M059J (cell line): ENCODE measurements around the gene SDHAF4. TPM values are rescaled to one million over a fixed set of nuclear protein-coding genes. Genes with fewer than 3 reads are reported as not detected.
"Not testable (repeated sequence)": the region's sequence is repeated elsewhere in the genome, so short reads cannot be mapped to it uniquely, and the experiment has no call there.

Source experiments
- DNase-seq: peaks from one replicate; pipeline ENCODE4 v3.0.0-alpha.2; 2012; ENCODE audit warnings: low read depth
- total RNA-seq: library from RNA; depleted of rRNA; stranded (reverse); fragments of >200 nt; shearing (Covaris generic); gene quantifications from 2 replicates; pipeline ENCODE4 v1.2.3, GENCODE V29; 2014; rRNA removed

SDHAF4 gene
- total RNA-seq, 1 experiment from 2014 or later: 12.5 TPM

- DNase-seq: no peak
Measured at GRCh38 chr6:70592391-70593117, 25.8 kb downstream of the SDHAF4 start.

- no peak for DNase-seq
Measured at GRCh38 chr6:70593118-70593486, 26.4 kb downstream of the SDHAF4 start.

- no peak for DNase-seq
Measured at GRCh38 chr6:70599187-70599586, 32.5 kb downstream of the SDHAF4 start.

GRCh38 chr6:70601014-70601413 is 34.3 kb downstream of the SDHAF4 start:
- DNase-seq: no peak

GRCh38 chr6:70604254-70604653 is 37.5 kb downstream of the SDHAF4 start:
- no peak for DNase-seq

GRCh38 chr6:70607371-70607770 is 40.6 kb downstream of the SDHAF4 start:
- DNase-seq: not testable (repeated sequence)

- DNase-seq: not testable (repeated sequence)
Measured at GRCh38 chr6:70609181-70609580, 42.5 kb downstream of the SDHAF4 start.

GRCh38 chr6:70616728-70617260 is 50.1 kb downstream of the SDHAF4 start:
- DNase-seq: peak; percentile 46

- no peak for DNase-seq
Measured at GRCh38 chr6:70620746-70621145, 54.0 kb downstream of the SDHAF4 start.

GRCh38 chr6:70622461-70622860 is 55.7 kb downstream of the SDHAF4 start:
- peak; percentile 5 for DNase-seq

GRCh38 chr6:70625436-70625835 is 58.7 kb downstream of the SDHAF4 start:
- no peak for DNase-seq

- DNase-seq: no peak
Measured at GRCh38 chr6:70627500-70628254, 60.9 kb downstream of the SDHAF4 start.

GRCh38 chr6:70629929-70630328 is 63.2 kb downstream of the SDHAF4 start:
- no peak for DNase-seq

GRCh38 chr6:70633870-70634269 is 67.1 kb downstream of the SDHAF4 start:
- DNase-seq: no peak

GRCh38 chr6:70636596-70636995 is 69.9 kb downstream of the SDHAF4 start:
- DNase-seq: no peak

- no peak for DNase-seq
Measured at GRCh38 chr6:70638468-70638867, 71.7 kb downstream of the SDHAF4 start.

Other genes starting within 250 kb of the SDHAF4 start
- gene FAM135A, start 153.4 kb upstream of the SDHAF4 start, total RNA-seq: 5.6 and 11.5 TPM in 2 replicates
- 34.6 and 41.1 TPM in 2 replicates for gene SMAP1, start 101.0 kb downstream of the SDHAF4 start, total RNA-seq